Naive B cell (primary cell): ENCODE data around the gene PARN. TPM values are rescaled to one million over a fixed set of nuclear protein-coding genes. Genes with fewer than 3 reads are reported as not detected.
A peak's percentile ranks its signal among the peaks of the same experiment; 100 is the strongest.
"Not testable (repeated sequence)": the region's sequence is repeated elsewhere in the genome, so short reads cannot be mapped to it uniquely, and the experiment has no call there.

Source experiments
- ATAC-seq, 2 donors: fragments of 150-1000 bp; cut with Tn5 transposase; 2 replicates each; pipeline ENCODE4 v1.10.0; 2021; ENCODE audit warnings: low read depth in 2 of 2, mild to moderate bottlenecking in 2 of 2, moderate library complexity in 2 of 2
- DNase-seq: peaks from one replicate; pipeline ENCODE4 v3.0.0; 2022
- H3K27ac Mint-ChIP-seq, 6 donors: one replicate each; pipeline ENCODE4 v1.8.0; 2020 to 2022; ENCODE audit warnings: mild to moderate bottlenecking in 6 of 6, mixed read lengths in 6 of 6, moderate library complexity in 5 of 6, inconsistent platforms in 2 of 6
- H3K27me3 Mint-ChIP-seq, 3 donors: one replicate each; pipeline ENCODE4 v1.8.0; 2021 to 2022; ENCODE audit warnings: mixed read lengths in 3 of 3, mild to moderate bottlenecking in 1 of 3
- H3K36me3 Mint-ChIP-seq, 2 donors: one replicate each; pipeline ENCODE4 v1.8.0; 2020 to 2022; ENCODE audit warnings: mixed read lengths in 2 of 2, inconsistent platforms in 1 of 2, mild to moderate bottlenecking in 1 of 2
- H3K4me1 Mint-ChIP-seq, 3 donors: one replicate each; pipeline ENCODE4 v1.8.0; 2020 to 2022; ENCODE audit warnings: mixed read lengths in 3 of 3, inconsistent platforms in 1 of 3, mild to moderate bottlenecking in 1 of 3, moderate library complexity in 1 of 3
- H3K4me3 Mint-ChIP-seq, 8 donors: one replicate each; pipeline ENCODE4 v1.8.0; 2020 to 2022; ENCODE audit warnings: mild to moderate bottlenecking in 8 of 8, mixed read lengths in 8 of 8, moderate library complexity in 8 of 8, inconsistent platforms in 2 of 8
- H3K9me3 Mint-ChIP-seq, 7 donors: one replicate each; pipeline ENCODE4 v1.8.0; 2020 to 2022; ENCODE audit warnings: mixed read lengths in 7 of 7, mild to moderate bottlenecking in 5 of 7, inconsistent platforms in 2 of 7, moderate library complexity in 1 of 7
- polyA plus RNA-seq, 6 donors: library from polyadenylated mRNA; unstranded; fragments of 300-500 nt; fragmentation: Illumina TruSeq; gene quantifications; one replicate each; pipeline ENCODE4 v1.2.3, GENCODE V29; 2021; ENCODE audit warnings: low read depth in 6 of 6

PARN gene
- polyA plus RNA-seq, 6 donors from 2014 or later: 43.7 to 64.7 (median 55.4) TPM

GRCh38 chr16:14452066-14452465 is 178.0 kb downstream of the PARN start:
- Mint-ChIP-seq H3K36me3 (peaks cover 0 to 8% of the 10 kb centered on the region in 2 donors), H3K27me3 (no peaks in the 10 kb centered on the region), H3K4me3 (no peak overlapping the region), H3K27ac (no peak overlapping the region), H3K9me3 (no peaks in the 10 kb centered on the region), H3K4me1 (peaks cover 0 to 4% (median 0%) of the 10 kb centered on the region in 3 donors)
- ATAC-seq: no peak
- DNase-seq: no peak

GRCh38 chr16:14450846-14451245 is 179.2 kb downstream of the PARN start:
- Mint-ChIP-seq H3K4me3 (no peak overlapping the region), H3K27me3 (no peaks in the 10 kb centered on the region), H3K9me3 (no peaks in the 10 kb centered on the region), H3K27ac (peak overlapping the region in 2 of 6 donors; percentile 6 to 24), H3K4me1 (no peaks in the 10 kb centered on the region), H3K36me3 (no peaks in the 10 kb centered on the region)
- ATAC-seq (no peak), DNase-seq (no peak)

- Mint-ChIP-seq H3K27ac (no peak overlapping the region), H3K36me3 (no peaks in the 10 kb centered on the region), H3K4me3 (no peak overlapping the region), H3K27me3 (no peaks in the 10 kb centered on the region), H3K9me3 (no peaks in the 10 kb centered on the region), H3K4me1 (no peaks in the 10 kb centered on the region)
- ATAC-seq (no peak), DNase-seq (no peak)
Observed at GRCh38 chr16:14449790-14450480, 180.1 kb downstream of the PARN start.

GRCh38 chr16:14449334-14449733 is 180.7 kb downstream of the PARN start:
- Mint-ChIP-seq H3K4me1 (no peaks in the 10 kb centered on the region), H3K36me3 (no peaks in the 10 kb centered on the region), H3K27me3 (no peaks in the 10 kb centered on the region), H3K4me3 (no peak overlapping the region), H3K9me3 (no peaks in the 10 kb centered on the region), H3K27ac (no peak overlapping the region)
- ATAC-seq (no peak), DNase-seq (no peak)

GRCh38 chr16:14448879-14449278 is 181.2 kb downstream of the PARN start:
- Mint-ChIP-seq H3K4me3 (no peak overlapping the region), H3K27ac (no peak overlapping the region), H3K9me3 (no peaks in the 10 kb centered on the region), H3K27me3 (no peaks in the 10 kb centered on the region), H3K4me1 (no peaks in the 10 kb centered on the region), H3K36me3 (no peaks in the 10 kb centered on the region)
- ATAC-seq (no peak), DNase-seq (no peak)

- H3K27me3 Mint-ChIP-seq: no peaks in the 10 kb centered on the region
- no peak overlapping the region for H3K27ac Mint-ChIP-seq
- DNase-seq (no peak), ATAC-seq (no peak)
- no peaks in the 10 kb centered on the region for H3K36me3 Mint-ChIP-seq
- no peak overlapping the region for H3K4me3 Mint-ChIP-seq
- H3K9me3 Mint-ChIP-seq: no peaks in the 10 kb centered on the region
- no peaks in the 10 kb centered on the region for H3K4me1 Mint-ChIP-seq
Observed at GRCh38 chr16:14447783-14448182, 182.3 kb downstream of the PARN start.

- ATAC-seq (no peak), DNase-seq (no peak)
- Mint-ChIP-seq H3K27ac (no peak overlapping the region), H3K4me3 (no peak overlapping the region), H3K36me3 (no peaks in the 10 kb centered on the region), H3K9me3 (no peaks in the 10 kb centered on the region), H3K27me3 (no peaks in the 10 kb centered on the region), H3K4me1 (no peaks in the 10 kb centered on the region)
Observed at GRCh38 chr16:14446796-14447195, 183.3 kb downstream of the PARN start.

- DNase-seq (no peak), ATAC-seq (no peak)
- Mint-ChIP-seq H3K27me3 (no peaks in the 10 kb centered on the region), H3K4me3 (no peak overlapping the region), H3K4me1 (no peaks in the 10 kb centered on the region), H3K9me3 (no peaks in the 10 kb centered on the region), H3K27ac (peak overlapping the region in 1 of 6 donors; percentile 51), H3K36me3 (no peaks in the 10 kb centered on the region)
Observed at GRCh38 chr16:14445937-14446715, 183.9 kb downstream of the PARN start.

GRCh38 chr16:14444979-14445810 is 184.9 kb downstream of the PARN start:
- no peaks in the 10 kb centered on the region for H3K27me3 Mint-ChIP-seq

GRCh38 chr16:14441533-14441932 is 188.5 kb downstream of the PARN start:
- H3K4me3 Mint-ChIP-seq, ATAC-seq, H3K27me3 Mint-ChIP-seq, H3K36me3 Mint-ChIP-seq, H3K27ac Mint-ChIP-seq, H3K4me1 Mint-ChIP-seq, H3K9me3 Mint-ChIP-seq, DNase-seq: not testable (repeated sequence)

More at GRCh38 chr16:14444979-14445810, 184.9 kb downstream of the PARN start:
- DNase-seq (no peak), ATAC-seq (no peak)
- Mint-ChIP-seq H3K9me3 (no peaks in the 10 kb centered on the region), H3K4me3 (no peak overlapping the region), H3K27ac (no peak overlapping the region), H3K36me3 (no peaks in the 10 kb centered on the region), H3K4me1 (no peaks in the 10 kb centered on the region)

- no peaks in the 10 kb centered on the region for H3K4me1 Mint-ChIP-seq
Observed at GRCh38 chr16:14438256-14438655, 191.8 kb downstream of the PARN start.

GRCh38 chr16:14437426-14437825 is 192.6 kb downstream of the PARN start:
- Mint-ChIP-seq H3K4me1 (no peaks in the 10 kb centered on the region), H3K36me3 (peaks cover 23 to 24% of the 10 kb centered on the region in 2 donors), H3K4me3 (peak overlapping the region in 1 of 8 donors; percentile 54), H3K9me3 (peaks cover 0 to 2% (median 0%) of the 10 kb centered on the region in 7 donors), H3K27ac (peak overlapping the region in 2 of 6 donors; percentile 56 to 66), H3K27me3 (no peaks in the 10 kb centered on the region)
- DNase-seq (no peak), ATAC-seq (no peak)

More at GRCh38 chr16:14438256-14438655, 191.8 kb downstream of the PARN start:
- H3K9me3 Mint-ChIP-seq: no peaks in the 10 kb centered on the region
- no peak for ATAC-seq
- peaks cover 20 to 24% of the 10 kb centered on the region in 2 donors for H3K36me3 Mint-ChIP-seq
- H3K27ac Mint-ChIP-seq: peak overlapping the region in 1 of 6 donors; percentile 27
- DNase-seq: no peak
- H3K4me3 Mint-ChIP-seq: no peak overlapping the region
- no peaks in the 10 kb centered on the region for H3K27me3 Mint-ChIP-seq

- DNase-seq (no peak), ATAC-seq (no peak)
- Mint-ChIP-seq H3K4me1 (no peaks in the 10 kb centered on the region), H3K36me3 (peaks cover 24 to 28% of the 10 kb centered on the region in 2 donors), H3K27me3 (no peaks in the 10 kb centered on the region), H3K27ac (peak overlapping the region in 1 of 6 donors; percentile 52), H3K4me3 (peak overlapping the region in 1 of 8 donors; percentile 74), H3K9me3 (peaks cover 0 to 6% (median 0%) of the 10 kb centered on the region in 7 donors)
Observed at GRCh38 chr16:14436401-14436955, 193.6 kb downstream of the PARN start.
